T-helper 17 cell (primary cell): Measurements from ENCODE around the gene PRICKLE1. TPM values are rescaled to one million over a fixed set of nuclear protein-coding genes. Genes with fewer than 3 reads are reported as not detected.

ENCODE experiments used
- ATAC-seq: fragments of 150-1000 bp; cut with Tn5 transposase; 2 replicates; pipeline ENCODE4 v1.10.0; 2021; ENCODE audit warnings: mild to moderate bottlenecking, moderate library complexity
- DNase-seq, 3 donors: peaks; one replicate each; pipeline versions ENCODE4 v3.0.0 to v3.0.0-alpha.2; 2020 to 2021
- H3K9me3 ChIP-seq: one replicate; pipeline ENCODE4 v1.7.0; 2013; ENCODE audit warnings: low read length, mild to moderate bottlenecking; ENCODE audit not compliant: control insufficient read depth, poor library complexity, severe bottlenecking
- H3K27ac Mint-ChIP-seq: one replicate; pipeline ENCODE4 v1.8.0; 2022; ENCODE audit warnings: mild to moderate bottlenecking, moderate library complexity, mixed read lengths
- H3K27me3 Mint-ChIP-seq: one replicate; pipeline ENCODE4 v1.8.0; 2022; ENCODE audit warnings: mixed read lengths
- H3K36me3 Mint-ChIP-seq: one replicate; pipeline ENCODE4 v1.8.0; 2022; ENCODE audit warnings: low read depth, mixed read lengths
- H3K4me1 Mint-ChIP-seq: one replicate; pipeline ENCODE4 v1.8.0; 2022; ENCODE audit warnings: mild to moderate bottlenecking, mixed read lengths
- H3K4me3 Mint-ChIP-seq: one replicate; pipeline ENCODE4 v1.8.0; 2022; ENCODE audit warnings: mild to moderate bottlenecking, moderate library complexity, mixed read lengths
- total RNA-seq, 4 donors: library from RNA in 2 of 4; stranded (reverse) in 2 of 4; gene quantifications; one replicate each; pipeline ENCODE4 v1.2.3 and lab custom pipeline; 2022 to 2026

The PRICKLE1 gene
- total RNA-seq, result under 1 TPM; 0.27 to 0.86 TPM
- 0 to 0.23 reads per million in 2 donors for total RNA-seq (lab: John Stamatoyannopoulos, UW)

- no peaks in the 10 kb centered on the region for H3K9me3 ChIP-seq
- peak in 1 of 3 donors; percentile 4 for DNase-seq
- peaks cover 62% of the 10 kb centered on the region for H3K27me3 Mint-ChIP-seq
- peak within 1 kb of the TSS; percentile 83 for H3K4me3 Mint-ChIP-seq
- no peak within 1 kb of the TSS for H3K27ac Mint-ChIP-seq
- peak; percentile 72 for ATAC-seq
- H3K4me1 Mint-ChIP-seq, result peaks cover 13% of the 10 kb centered on the region
- peaks cover 5% of the 10 kb centered on the region for H3K36me3 Mint-ChIP-seq
These were observed at the start of gene PRICKLE1 for GRCh38 chr12:42589465-42590329. PRICKLE1 (minus strand) TSS chr12:42589746; CDS start chr12:42472516, 117,230 bp downstream.

GRCh38 chr12:42638697-42639096 lies 49.2 kb upstream of the PRICKLE1 start:
- ATAC-seq, result no peak
- Mint-ChIP-seq H3K4me3 (no peak overlapping the region), H3K4me1 (no peaks in the 10 kb centered on the region), H3K27ac (no peak overlapping the region), H3K27me3 (peaks cover 12% of the 10 kb centered on the region), H3K36me3 (no peaks in the 10 kb centered on the region)
- no peak for DNase-seq
- no peaks in the 10 kb centered on the region for H3K9me3 ChIP-seq

- H3K9me3 ChIP-seq, result no peaks in the 10 kb centered on the region
- Mint-ChIP-seq H3K27me3 (peaks cover 16% of the 10 kb centered on the region), H3K36me3 (no peaks in the 10 kb centered on the region), H3K27ac (no peak overlapping the region), H3K4me3 (no peak overlapping the region), H3K4me1 (no peaks in the 10 kb centered on the region)
- ATAC-seq, result no peak
- DNase-seq, result no peak
These were observed 48.5 kb upstream of the PRICKLE1 start for GRCh38 chr12:42638011-42638410.

- DNase-seq, result no peak
- H3K27me3 Mint-ChIP-seq, result peaks cover 16% of the 10 kb centered on the region
- H3K36me3 Mint-ChIP-seq, result no peaks in the 10 kb centered on the region
- ATAC-seq, result no peak
- no peak overlapping the region for H3K4me3 Mint-ChIP-seq
- no peak overlapping the region for H3K27ac Mint-ChIP-seq
- H3K9me3 ChIP-seq, result no peaks in the 10 kb centered on the region
- no peaks in the 10 kb centered on the region for H3K4me1 Mint-ChIP-seq
These were observed 47.4 kb upstream of the PRICKLE1 start for GRCh38 chr12:42636993-42637392.

- no peaks in the 10 kb centered on the region for H3K9me3 ChIP-seq
- H3K27me3 Mint-ChIP-seq, result peaks cover 4% of the 10 kb centered on the region
- no peaks in the 10 kb centered on the region for H3K4me1 Mint-ChIP-seq
- H3K36me3 Mint-ChIP-seq, result no peaks in the 10 kb centered on the region
- no peak overlapping the region for H3K27ac Mint-ChIP-seq
- no peak overlapping the region for H3K4me3 Mint-ChIP-seq
- DNase-seq, result no peak
- no peak for ATAC-seq
These were observed 44.0 kb upstream of the PRICKLE1 start for GRCh38 chr12:42633594-42633993.

GRCh38 chr12:42631513-42631912 lies 42.0 kb upstream of the PRICKLE1 start:
- DNase-seq (no peak), ATAC-seq (no peak)
- Mint-ChIP-seq H3K27ac (no peak overlapping the region), H3K4me3 (no peak overlapping the region), H3K36me3 (no peaks in the 10 kb centered on the region), H3K27me3 (peaks cover 4% of the 10 kb centered on the region), H3K4me1 (no peaks in the 10 kb centered on the region)
- H3K9me3 ChIP-seq, result no peaks in the 10 kb centered on the region

GRCh38 chr12:42630314-42630713 lies 40.8 kb upstream of the PRICKLE1 start:
- Mint-ChIP-seq H3K27me3 (peaks cover 4% of the 10 kb centered on the region), H3K4me3 (no peak overlapping the region), H3K36me3 (no peaks in the 10 kb centered on the region), H3K4me1 (no peaks in the 10 kb centered on the region), H3K27ac (no peak overlapping the region)
- ATAC-seq (no peak), DNase-seq (no peak)
- H3K9me3 ChIP-seq, result no peaks in the 10 kb centered on the region

GRCh38 chr12:42627151-42627550 lies 37.6 kb upstream of the PRICKLE1 start:
- no peak overlapping the region for H3K4me3 Mint-ChIP-seq

GRCh38 chr12:42625611-42626010 lies 36.1 kb upstream of the PRICKLE1 start:
- no peak overlapping the region for H3K27ac Mint-ChIP-seq
- H3K4me3 Mint-ChIP-seq, result no peak overlapping the region

More at GRCh38 chr12:42627151-42627550, 37.6 kb upstream of the PRICKLE1 start:
- H3K27me3 Mint-ChIP-seq, result no peaks in the 10 kb centered on the region
- DNase-seq (no peak), ATAC-seq (no peak)
- no peaks in the 10 kb centered on the region for H3K4me1 Mint-ChIP-seq
- no peaks in the 10 kb centered on the region for H3K9me3 ChIP-seq
- H3K36me3 Mint-ChIP-seq, result no peaks in the 10 kb centered on the region
- H3K27ac Mint-ChIP-seq, result no peak overlapping the region

GRCh38 chr12:42617622-42618021 lies 28.1 kb upstream of the PRICKLE1 start:
- Mint-ChIP-seq H3K36me3 (no peaks in the 10 kb centered on the region), H3K4me3 (no peak overlapping the region), H3K27ac (no peak overlapping the region), H3K4me1 (no peaks in the 10 kb centered on the region), H3K27me3 (no peaks in the 10 kb centered on the region)
- no peak for ATAC-seq
- DNase-seq, result no peak
- peaks cover 3% of the 10 kb centered on the region for H3K9me3 ChIP-seq

More at GRCh38 chr12:42625611-42626010, 36.1 kb upstream of the PRICKLE1 start:
- DNase-seq (no peak), ATAC-seq (no peak)
- H3K4me1 Mint-ChIP-seq, result no peaks in the 10 kb centered on the region
- no peaks in the 10 kb centered on the region for H3K27me3 Mint-ChIP-seq
- H3K36me3 Mint-ChIP-seq, result no peaks in the 10 kb centered on the region
- H3K9me3 ChIP-seq, result no peaks in the 10 kb centered on the region

- no peak overlapping the region for H3K4me3 Mint-ChIP-seq
These were observed 25.5 kb upstream of the PRICKLE1 start for GRCh38 chr12:42615006-42615405.

GRCh38 chr12:42612231-42612613 lies 22.7 kb upstream of the PRICKLE1 start:
- Mint-ChIP-seq H3K27ac (no peak overlapping the region), H3K4me1 (no peaks in the 10 kb centered on the region), H3K27me3 (no peaks in the 10 kb centered on the region), H3K36me3 (no peaks in the 10 kb centered on the region), H3K4me3 (no peak overlapping the region)
- DNase-seq (no peak), ATAC-seq (no peak)
- no peaks in the 10 kb centered on the region for H3K9me3 ChIP-seq

More at GRCh38 chr12:42615006-42615405, 25.5 kb upstream of the PRICKLE1 start:
- H3K4me1 Mint-ChIP-seq, result no peaks in the 10 kb centered on the region
- no peak overlapping the region for H3K27ac Mint-ChIP-seq
- peaks cover 3% of the 10 kb centered on the region for H3K9me3 ChIP-seq
- ATAC-seq (no peak), DNase-seq (no peak)
- H3K36me3 Mint-ChIP-seq, result no peaks in the 10 kb centered on the region
- H3K27me3 Mint-ChIP-seq, result no peaks in the 10 kb centered on the region

GRCh38 chr12:42611571-42612230 lies 22.2 kb upstream of the PRICKLE1 start:
- Mint-ChIP-seq H3K4me3 (no peak overlapping the region), H3K36me3 (no peaks in the 10 kb centered on the region), H3K27ac (no peak overlapping the region), H3K27me3 (no peaks in the 10 kb centered on the region), H3K4me1 (no peaks in the 10 kb centered on the region)
- no peak for ATAC-seq
- no peak for DNase-seq
- no peaks in the 10 kb centered on the region for H3K9me3 ChIP-seq
